Mucosa of stomach (tissue), 1 donor: ENCODE measurements around the gene ACSBG1.

Experiments used
- H3K27me3 ChIP-seq: one replicate; pipeline ENCODE4 v1.7.0; 2013; ENCODE audit warnings: mild to moderate bottlenecking, low read length; ENCODE audit not compliant: control insufficient read depth, insufficient read depth
- H3K36me3 ChIP-seq: one replicate; pipeline ENCODE4 v1.7.0; 2013; ENCODE audit warnings: low read length; ENCODE audit not compliant: control insufficient read depth, insufficient read depth
- H3K4me1 ChIP-seq: one replicate; pipeline ENCODE4 v1.7.0; 2013; ENCODE audit warnings: mild to moderate bottlenecking, low read length; ENCODE audit not compliant: control insufficient read depth, insufficient read depth
- H3K4me3 ChIP-seq: one replicate; pipeline ENCODE4 v1.7.0; 2013; ENCODE audit warnings: low read length
- H3K9ac ChIP-seq: one replicate; pipeline ENCODE4 v1.7.0; 2013; ENCODE audit warnings: mild to moderate bottlenecking, low read length, moderate library complexity
- H3K9me3 ChIP-seq: one replicate; pipeline ENCODE4 v1.7.0; 2013; ENCODE audit warnings: mild to moderate bottlenecking, low read length, moderate library complexity; ENCODE audit not compliant: control insufficient read depth
- donor health status: Pancreatic carcinoma.

The ACSBG1 gene

DNA sequence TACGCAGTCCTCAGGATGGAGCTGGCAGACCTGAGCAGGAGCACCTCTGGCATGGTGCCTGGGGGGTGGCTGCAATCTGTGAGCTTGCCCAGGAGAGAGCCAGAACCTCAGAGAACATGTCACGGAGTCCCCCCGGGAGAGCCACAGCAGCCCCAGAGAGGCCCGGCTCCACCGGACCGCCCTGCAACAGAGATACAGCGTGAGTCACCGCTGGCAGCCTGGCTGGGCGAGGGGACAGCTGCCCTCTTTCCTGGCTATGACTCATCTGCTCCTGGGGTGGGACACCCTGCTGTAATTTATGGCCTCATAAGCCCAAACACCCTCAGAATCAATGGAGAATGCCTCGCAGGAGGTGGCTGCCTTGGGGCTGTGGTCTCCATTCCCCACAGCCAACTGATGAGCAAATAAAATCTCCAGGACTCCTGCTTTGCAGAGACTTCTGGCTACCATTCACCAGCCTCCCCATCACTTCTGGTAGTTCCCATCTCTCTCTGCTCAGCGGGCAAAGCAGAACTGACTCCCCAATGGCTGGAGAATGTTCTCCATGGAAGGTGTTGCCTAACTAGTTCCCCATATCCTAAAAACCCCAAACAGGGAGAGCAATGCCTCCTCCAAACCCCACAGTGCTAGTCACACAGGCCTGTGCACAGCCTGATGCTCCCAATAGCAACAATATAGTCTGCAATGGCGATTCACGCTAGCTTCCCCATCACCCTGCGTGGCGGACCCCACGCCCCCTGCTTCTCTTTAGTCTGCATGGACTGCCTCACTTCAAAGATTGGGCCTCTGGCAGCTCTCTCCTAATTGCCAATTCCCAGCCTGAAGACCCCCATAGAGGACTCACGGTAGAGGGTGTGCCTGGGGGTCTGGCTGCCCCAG, 21.6 kb downstream of the ACSBG1 start:
- Histone ChIP-seq H3K9me3 (no peaks in the 10 kb centered on the region), H3K36me3 (no peaks in the 10 kb centered on the region), H3K4me3 (no peak overlapping the region), H3K9ac (peak overlapping the region; percentile 0), H3K27me3 (peaks cover 3% of the 10 kb centered on the region), H3K4me1 (peaks cover 64% of the 10 kb centered on the region)

DNA sequence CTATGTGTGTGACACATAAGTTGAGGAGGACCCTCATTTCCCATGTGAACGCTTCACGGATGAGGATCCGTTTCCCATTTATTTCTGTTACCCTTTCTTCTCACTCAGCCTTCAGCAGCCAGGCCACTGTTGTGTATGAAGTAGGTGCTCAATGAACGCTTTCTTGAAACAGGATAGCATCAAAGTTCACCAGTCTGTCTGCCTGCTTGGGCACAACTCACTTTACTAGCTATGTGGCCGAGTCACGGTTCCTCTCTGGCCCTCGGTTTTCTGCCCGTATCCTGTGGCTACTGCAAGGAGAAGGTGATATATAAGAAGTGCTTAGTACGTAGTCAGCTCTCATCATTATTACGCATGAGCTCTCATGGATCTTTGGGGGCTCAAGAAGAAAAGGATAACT, 22.4 kb downstream of the ACSBG1 start:
- Histone ChIP-seq H3K9ac (no peak overlapping the region), H3K9me3 (no peaks in the 10 kb centered on the region), H3K27me3 (peaks cover 3% of the 10 kb centered on the region), H3K4me3 (no peak overlapping the region), H3K36me3 (no peaks in the 10 kb centered on the region), H3K4me1 (peaks cover 60% of the 10 kb centered on the region)

DNA sequence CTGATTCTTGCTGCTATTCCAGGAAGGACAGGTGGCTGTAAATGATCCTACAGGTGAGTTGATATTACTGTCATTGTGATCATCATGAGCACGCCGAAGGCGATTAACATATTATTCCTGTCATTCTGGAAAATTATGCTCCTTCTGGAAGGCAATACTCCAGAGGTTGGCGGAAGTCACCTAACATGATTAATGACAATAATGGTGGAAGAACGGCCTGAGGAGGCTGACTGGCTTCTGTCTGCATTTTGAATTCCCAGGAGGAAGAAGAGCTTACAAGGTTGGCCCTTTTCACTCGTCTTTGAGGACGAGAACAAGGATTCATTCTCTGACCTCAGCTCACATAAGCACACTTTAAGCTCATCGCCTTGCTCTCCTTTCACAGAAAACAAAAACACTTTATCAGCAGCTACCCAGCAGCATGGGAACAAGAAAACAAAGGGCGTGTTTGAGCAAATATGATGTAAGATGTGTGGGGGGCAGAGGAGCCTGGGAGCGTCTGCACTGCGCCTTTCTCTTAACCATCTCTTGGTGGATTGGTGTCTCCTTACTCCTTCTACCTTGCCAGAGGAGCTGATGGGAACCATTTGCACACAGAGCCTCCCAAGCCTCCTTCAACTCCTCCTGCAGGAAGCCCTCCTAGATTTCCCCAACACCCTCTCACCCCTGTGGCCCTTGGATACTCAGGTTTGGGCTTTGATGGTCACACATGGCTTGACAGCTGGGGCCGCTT, 23.0 kb downstream of the ACSBG1 start:
- peaks cover 3% of the 10 kb centered on the region for H3K27me3 ChIP-seq
- H3K9ac ChIP-seq: no peak overlapping the region
- H3K36me3 ChIP-seq: no peaks in the 10 kb centered on the region
- H3K4me1 ChIP-seq: peaks cover 53% of the 10 kb centered on the region
- no peak overlapping the region for H3K4me3 ChIP-seq
- no peaks in the 10 kb centered on the region for H3K9me3 ChIP-seq

DNA sequence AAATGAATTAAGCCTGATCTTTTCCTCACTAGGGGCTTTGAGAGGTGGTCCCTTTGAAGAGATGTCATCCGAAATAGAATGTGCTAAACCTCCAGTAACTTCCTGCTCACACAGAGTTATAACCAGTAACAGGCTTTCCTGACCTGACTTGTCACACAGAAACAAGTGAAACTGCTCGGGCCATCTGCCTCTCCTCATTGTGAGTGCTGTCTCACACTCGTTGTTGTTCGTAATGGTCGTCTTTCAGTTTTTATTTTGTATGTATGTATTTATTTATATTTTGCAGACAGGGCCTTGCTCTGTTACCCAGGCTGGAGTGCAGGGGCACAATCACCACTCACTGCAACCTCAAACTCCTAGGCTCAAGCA, 24.0 kb downstream of the ACSBG1 start:
- Histone ChIP-seq H3K4me3 (no peak overlapping the region), H3K4me1 (peaks cover 46% of the 10 kb centered on the region), H3K9me3 (no peaks in the 10 kb centered on the region), H3K36me3 (no peaks in the 10 kb centered on the region), H3K9ac (no peak overlapping the region), H3K27me3 (peaks cover 3% of the 10 kb centered on the region)

DNA sequence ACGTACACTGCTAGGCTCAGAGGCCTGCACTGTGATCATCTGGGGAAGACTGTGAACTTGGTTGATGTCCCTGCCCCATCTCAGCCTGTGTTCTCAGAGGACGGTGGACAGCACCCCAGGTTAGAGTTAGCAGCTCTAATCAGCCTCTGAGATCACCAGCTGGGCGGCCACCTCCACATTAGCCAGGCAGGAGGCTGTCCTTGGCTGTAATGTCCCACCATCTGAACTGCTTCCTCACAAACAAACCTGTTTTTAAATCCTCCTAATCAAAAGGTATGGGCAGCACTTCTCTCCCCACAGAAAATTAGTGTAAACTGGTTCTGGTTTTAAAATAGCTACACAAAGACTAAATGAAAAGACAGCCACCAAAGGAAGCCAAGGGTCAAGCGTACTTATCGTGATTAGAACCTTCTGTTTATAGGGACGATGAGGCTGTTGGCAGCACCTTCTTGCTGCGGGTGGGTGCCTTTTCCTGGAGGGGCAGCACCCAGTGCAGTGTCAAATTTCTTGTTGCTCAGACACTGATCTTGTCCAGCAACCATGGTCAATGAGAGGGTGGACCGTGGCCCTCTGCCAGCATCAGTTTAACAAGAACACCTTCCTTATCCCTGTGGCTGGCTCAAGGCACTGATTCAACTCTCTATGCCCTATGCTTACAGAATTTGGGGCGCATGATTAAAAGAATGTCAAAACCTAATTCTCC, 24.6 kb downstream of the ACSBG1 start:
- Histone ChIP-seq H3K4me1 (peaks cover 49% of the 10 kb centered on the region), H3K9ac (no peak overlapping the region), H3K36me3 (no peaks in the 10 kb centered on the region)

DNA sequence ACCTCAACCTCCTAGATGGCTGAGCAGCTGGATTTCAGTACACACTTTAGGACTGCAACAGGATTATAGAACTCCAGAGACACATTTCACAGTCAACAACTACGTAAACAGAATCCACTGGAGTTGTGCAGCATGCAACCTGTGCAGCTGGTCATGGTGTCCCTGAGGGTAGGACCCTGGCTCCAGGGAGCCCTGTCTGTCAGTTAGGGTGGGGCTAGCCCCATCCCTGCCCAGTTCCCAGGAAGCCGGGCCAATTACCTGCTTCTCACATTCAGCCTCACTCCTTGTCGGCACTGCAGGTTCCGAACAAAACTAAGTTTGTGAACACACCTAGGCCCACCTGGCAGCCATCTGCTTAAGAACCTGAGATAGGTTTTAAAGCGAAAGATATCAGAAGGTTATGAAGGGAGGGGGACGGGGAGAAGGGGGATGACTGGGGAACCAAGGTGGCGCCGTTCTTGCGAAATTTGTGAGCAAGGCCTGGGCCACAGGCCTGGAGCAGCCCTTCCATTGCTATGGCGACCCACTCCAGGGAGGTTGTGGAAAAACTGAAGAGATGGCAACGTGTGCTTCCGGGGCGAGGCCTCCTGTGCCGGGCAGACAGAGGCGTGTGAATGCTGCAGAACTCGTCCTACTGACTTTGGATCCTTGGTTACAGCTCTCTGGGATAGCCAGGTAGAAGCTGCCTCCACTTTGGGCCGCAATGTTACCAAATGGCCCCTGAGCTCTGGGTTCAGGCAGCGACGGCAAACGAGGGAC, 25.3 kb downstream of the ACSBG1 start:
- Histone ChIP-seq H3K4me1 (peaks cover 51% of the 10 kb centered on the region), H3K9ac (no peak overlapping the region)

More for the DNA sequence above, 24.6 kb downstream of the ACSBG1 start:
- H3K4me3 ChIP-seq: no peak overlapping the region
- no peaks in the 10 kb centered on the region for H3K9me3 ChIP-seq
- peaks cover 3% of the 10 kb centered on the region for H3K27me3 ChIP-seq

DNA sequence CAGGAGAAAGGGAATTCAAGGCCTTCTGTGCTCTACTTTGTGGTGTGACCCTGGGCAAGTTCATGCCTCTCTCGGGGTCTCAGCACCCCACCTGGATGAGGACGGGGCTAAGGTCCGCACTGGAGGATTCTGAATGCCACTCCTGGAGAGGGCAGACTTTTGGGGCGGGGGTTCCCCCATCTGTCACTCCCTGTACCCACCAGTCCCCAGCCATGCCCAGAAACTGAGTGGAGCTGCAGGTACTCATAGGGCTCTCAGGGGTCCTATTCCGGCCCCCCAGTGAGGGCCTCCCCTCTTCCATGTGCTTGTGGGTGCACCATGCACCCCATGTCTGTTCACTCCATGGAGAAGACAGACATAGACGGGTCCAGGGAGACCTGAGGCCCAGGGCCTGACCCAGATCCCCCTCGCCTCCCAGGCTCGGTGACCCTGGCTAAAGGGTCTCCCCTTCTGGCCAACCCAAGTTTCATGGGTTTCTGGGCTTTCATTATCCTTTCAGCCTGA, 26.0 kb downstream of the ACSBG1 start:
- Histone ChIP-seq H3K9me3 (no peaks in the 10 kb centered on the region), H3K4me3 (no peak overlapping the region), H3K4me1 (peaks cover 49% of the 10 kb centered on the region), H3K27me3 (no peaks in the 10 kb centered on the region), H3K36me3 (no peaks in the 10 kb centered on the region), H3K9ac (no peak overlapping the region)

More for the DNA sequence above, 25.3 kb downstream of the ACSBG1 start:
- H3K9me3 ChIP-seq: no peaks in the 10 kb centered on the region
- H3K4me3 ChIP-seq: no peak overlapping the region
- H3K27me3 ChIP-seq: peaks cover 3% of the 10 kb centered on the region
- H3K36me3 ChIP-seq: no peaks in the 10 kb centered on the region

DNA sequence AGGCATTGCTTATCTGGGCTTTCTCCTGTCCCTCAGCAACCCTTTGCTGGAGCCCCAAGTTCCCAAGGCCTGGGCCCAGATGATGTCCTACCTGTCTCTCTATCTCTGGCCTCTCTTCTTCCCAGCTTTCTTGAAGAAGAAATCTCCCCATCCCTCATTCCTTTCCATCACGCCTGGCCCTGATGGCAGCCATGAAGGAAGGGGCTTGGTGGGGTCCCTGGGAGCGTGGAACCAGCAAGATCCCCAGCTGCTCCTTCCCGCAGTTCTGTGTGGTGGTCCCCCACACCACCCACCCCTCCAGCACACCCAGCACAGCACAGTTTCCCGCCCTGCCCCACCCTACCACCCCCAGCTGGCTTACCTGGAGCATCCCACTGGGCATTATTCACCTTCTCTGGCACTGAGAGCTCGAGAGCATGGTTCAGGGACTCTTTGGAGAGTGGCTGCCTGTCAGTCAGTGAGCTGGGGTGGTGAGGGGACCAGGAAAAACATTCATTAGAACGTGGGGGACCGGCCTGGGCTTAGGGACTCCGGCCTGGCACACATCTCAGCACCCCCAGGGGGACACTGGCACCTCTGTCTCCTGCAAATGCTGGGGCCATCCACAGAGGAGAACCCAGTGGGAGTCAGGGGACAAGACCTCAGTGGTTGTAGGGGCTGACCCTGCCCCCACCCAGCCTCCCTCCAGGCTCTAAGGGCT, 26.6 kb downstream of the ACSBG1 start:
- no peak overlapping the region for H3K9ac ChIP-seq
- no peaks in the 10 kb centered on the region for H3K36me3 ChIP-seq
- peaks cover 43% of the 10 kb centered on the region for H3K4me1 ChIP-seq
- H3K27me3 ChIP-seq: no peaks in the 10 kb centered on the region
- H3K9me3 ChIP-seq: no peaks in the 10 kb centered on the region
- H3K4me3 ChIP-seq: no peak overlapping the region

DNA sequence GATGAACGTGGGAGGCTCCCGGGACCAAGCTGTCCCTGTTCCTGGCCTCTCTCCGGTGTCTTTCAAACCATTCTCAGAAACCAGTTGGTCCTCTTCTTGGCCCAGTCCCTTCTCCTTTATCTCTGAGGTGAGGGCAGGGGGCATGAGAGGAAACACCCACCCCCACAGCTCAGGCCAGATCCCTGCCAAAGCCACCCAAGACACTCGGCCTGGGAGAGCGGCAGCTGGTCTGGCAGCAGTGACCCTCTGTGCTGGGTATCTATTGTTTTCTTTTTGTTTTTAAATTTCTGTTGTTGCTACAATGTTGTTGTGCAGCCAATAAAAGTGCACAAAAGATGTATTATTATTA, 27.3 kb downstream of the ACSBG1 start:
- H3K27me3 ChIP-seq: no peaks in the 10 kb centered on the region
- no peak overlapping the region for H3K4me3 ChIP-seq
- H3K9ac ChIP-seq: no peak overlapping the region
- H3K4me1 ChIP-seq: peaks cover 35% of the 10 kb centered on the region
- no peaks in the 10 kb centered on the region for H3K9me3 ChIP-seq
- H3K36me3 ChIP-seq: no peaks in the 10 kb centered on the region

DNA sequence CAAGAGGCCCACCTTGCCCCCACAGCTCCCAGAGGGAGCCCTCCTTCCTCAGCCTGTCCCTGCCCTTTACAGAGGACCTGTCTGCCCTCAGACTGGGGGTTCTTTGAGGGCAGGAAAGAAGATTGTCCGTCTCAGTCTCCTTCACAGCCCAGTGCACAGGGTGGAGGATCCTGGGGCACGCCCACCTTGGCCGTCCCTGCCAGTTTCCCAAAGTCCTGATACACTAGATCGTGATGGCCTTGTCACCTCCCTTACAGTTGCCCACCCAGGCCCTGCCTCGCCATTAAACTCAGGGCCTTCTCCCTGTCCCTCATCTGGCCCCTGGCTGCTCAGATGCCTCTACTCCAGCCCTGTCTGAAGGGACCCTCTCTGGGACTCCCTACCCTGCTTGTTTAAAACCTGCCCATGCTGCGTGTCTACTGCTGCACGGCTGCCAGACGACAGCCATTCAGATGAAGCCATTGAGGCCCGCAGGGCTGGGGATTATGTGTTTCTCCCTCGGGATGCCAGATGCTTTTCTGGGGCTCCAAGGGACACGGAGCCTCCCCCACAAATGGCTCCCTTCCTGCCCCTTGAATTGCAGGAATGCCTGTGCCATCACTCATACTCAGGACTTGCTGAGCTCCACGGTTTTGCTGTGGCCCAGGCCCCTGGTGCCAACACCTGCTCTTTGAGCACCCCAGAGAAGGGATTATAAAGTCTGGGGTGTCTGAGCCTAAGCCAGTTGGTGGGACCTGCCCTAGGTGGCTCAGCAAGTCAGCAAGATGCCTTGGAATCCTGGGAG, 27.8 kb downstream of the ACSBG1 start:
- Histone ChIP-seq H3K36me3 (no peaks in the 10 kb centered on the region), H3K9ac (no peak overlapping the region), H3K4me1 (peaks cover 30% of the 10 kb centered on the region)

More for the DNA sequence above, 27.8 kb downstream of the ACSBG1 start:
- no peaks in the 10 kb centered on the region for H3K9me3 ChIP-seq
- H3K27me3 ChIP-seq: peaks cover 2% of the 10 kb centered on the region
- H3K4me3 ChIP-seq: no peak overlapping the region
